Measurements from ENCODE around the gene ERAL1.

GRCh38 chr17:28861393-28862203 lies 6.8 kb downstream of the ERAL1 start:
- no peak for TF ChIP-seq EZH2phosphoT487 (IDR thresholded peaks at IDR 0.05; ENCODE audit: borderline replicate concordance, low read depth, low read length)
- TF ChIP-seq CTCF (conservative IDR thresholded peaks at IDR 0.05; ENCODE audit: low read length), result no peak

All from OCI-LY7 (cell line).